Activated CD8-positive, alpha-beta T cell treated with anti-CD3 and anti-CD28 coated beads for 36 hours (primary cell): ENCODE results near the gene NMNAT3. TPM values are rescaled to one million over a fixed set of nuclear protein-coding genes. Genes with fewer than 3 reads are reported as not detected.
"Not testable (repeated sequence)": the region's sequence is repeated elsewhere in the genome, so short reads cannot be mapped to it uniquely, and the experiment has no call there.

Experiments
- ATAC-seq: fragments of 200-7000 bp; cut with Tn5 transposase; one replicate; pipeline ENCODE4 v1.10.0; 2021; ENCODE audit warnings: mild to moderate bottlenecking, moderate library complexity
- CTCF ChIA-PET: fragments of 350-600 bp; sonication (Branson Sonifier 250); formaldehyde crosslinking; loops from one replicate; lab custom pipeline; 2021; ENCODE audit warnings: antibody characterized with exemption; lab: Charles Lee
- POLR2A ChIA-PET: fragments of 350-600 bp; sonication (Branson Sonifier 250); formaldehyde crosslinking; loops from one replicate; lab custom pipeline; 2021; ENCODE audit warnings: antibody characterized with exemption; lab: Charles Lee
- DNase-seq: peaks from one replicate; pipeline ENCODE4 v3.0.0-alpha.2; 2020
- H3K27ac Mint-ChIP-seq: one replicate; pipeline ENCODE4 v1.8.0; 2021; ENCODE audit warnings: mild to moderate bottlenecking, mixed read lengths
- H3K27me3 Mint-ChIP-seq: one replicate; pipeline ENCODE4 v1.8.0; 2021; ENCODE audit warnings: mixed read lengths
- H3K36me3 Mint-ChIP-seq: one replicate; pipeline ENCODE4 v1.8.0; 2021; ENCODE audit warnings: low read depth, mixed read lengths
- H3K4me1 Mint-ChIP-seq: one replicate; pipeline ENCODE4 v1.8.0; 2021; ENCODE audit warnings: low read depth, mixed read lengths
- H3K4me3 Mint-ChIP-seq: one replicate; pipeline ENCODE4 v1.8.0; 2021; ENCODE audit warnings: mild to moderate bottlenecking, moderate library complexity, mixed read lengths
- H3K9me3 Mint-ChIP-seq: one replicate; pipeline ENCODE4 v1.8.0; 2021; ENCODE audit warnings: mixed read lengths
- intact Hi-C: fragments of 100-400 bp; cut with micrococcal nuclease; formaldehyde crosslinking; loops from one replicate; pipeline ENCODE4 v1.10.0; 2022
- total RNA-seq, 2 experiments: library from RNA; stranded (reverse); gene quantifications; one replicate each; pipeline ENCODE4 v1.2.3, GENCODE V29; 2021
- TF ChIP-seq, protein P1 (sequence below): fragments of 200-600 bp; IDR thresholded peaks from one replicate; pipeline ENCODE4 v1.8.0; 2022; ENCODE audit warnings: antibody characterized with exemption, mild to moderate bottlenecking

NMNAT3 gene
- total RNA-seq, 2 experiments from 2014 or later, result 4.3 to 4.5 TPM

- Mint-ChIP-seq H3K27ac (no peak overlapping the region), H3K36me3 (no peaks in the 10 kb centered on the region), H3K4me1 (no peaks in the 10 kb centered on the region), H3K9me3 (no peaks in the 10 kb centered on the region), H3K4me3 (no peak overlapping the region), H3K27me3 (no peaks in the 10 kb centered on the region)
- POLR2A ChIA-PET, result no interaction called here
- TF ChIP-seq, protein P1, sequence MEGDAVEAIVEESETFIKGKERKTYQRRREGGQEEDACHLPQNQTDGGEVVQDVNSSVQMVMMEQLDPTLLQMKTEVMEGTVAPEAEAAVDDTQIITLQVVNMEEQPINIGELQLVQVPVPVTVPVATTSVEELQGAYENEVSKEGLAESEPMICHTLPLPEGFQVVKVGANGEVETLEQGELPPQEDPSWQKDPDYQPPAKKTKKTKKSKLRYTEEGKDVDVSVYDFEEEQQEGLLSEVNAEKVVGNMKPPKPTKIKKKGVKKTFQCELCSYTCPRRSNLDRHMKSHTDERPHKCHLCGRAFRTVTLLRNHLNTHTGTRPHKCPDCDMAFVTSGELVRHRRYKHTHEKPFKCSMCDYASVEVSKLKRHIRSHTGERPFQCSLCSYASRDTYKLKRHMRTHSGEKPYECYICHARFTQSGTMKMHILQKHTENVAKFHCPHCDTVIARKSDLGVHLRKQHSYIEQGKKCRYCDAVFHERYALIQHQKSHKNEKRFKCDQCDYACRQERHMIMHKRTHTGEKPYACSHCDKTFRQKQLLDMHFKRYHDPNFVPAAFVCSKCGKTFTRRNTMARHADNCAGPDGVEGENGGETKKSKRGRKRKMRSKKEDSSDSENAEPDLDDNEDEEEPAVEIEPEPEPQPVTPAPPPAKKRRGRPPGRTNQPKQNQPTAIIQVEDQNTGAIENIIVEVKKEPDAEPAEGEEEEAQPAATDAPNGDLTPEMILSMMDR, result no peak
- DNase-seq (no peak), ATAC-seq (no peak)
- CTCF ChIA-PET, result no interaction called here
- intact Hi-C loops, result no loop called here
Observed at GRCh38 chr3:139608108-139608380, 69.7 kb downstream of the NMNAT3 start.

GRCh38 chr3:139607257-139608107, 70.3 kb downstream of the NMNAT3 start:
- TF ChIP-seq, protein P1, result no peak
- Mint-ChIP-seq H3K9me3 (no peaks in the 10 kb centered on the region), H3K4me1 (no peaks in the 10 kb centered on the region), H3K27ac (no peak overlapping the region), H3K4me3 (no peak overlapping the region), H3K27me3 (no peaks in the 10 kb centered on the region), H3K36me3 (no peaks in the 10 kb centered on the region)
- intact Hi-C loops, result no loop called here
- ATAC-seq (no peak), DNase-seq (no peak)
- CTCF ChIA-PET, result no interaction called here
- POLR2A ChIA-PET, result no interaction called here

- no peak for ATAC-seq
- H3K27ac Mint-ChIP-seq, result no peak overlapping the region
- no peaks in the 10 kb centered on the region for H3K36me3 Mint-ChIP-seq
- H3K4me1 Mint-ChIP-seq, result no peaks in the 10 kb centered on the region
- DNase-seq, result no peak
- H3K4me3 Mint-ChIP-seq, result no peak overlapping the region
- CTCF ChIA-PET, result no interaction called here
- intact Hi-C loops, result no loop called here
- POLR2A ChIA-PET, result no interaction called here
- H3K27me3 Mint-ChIP-seq, result no peaks in the 10 kb centered on the region
- no peaks in the 10 kb centered on the region for H3K9me3 Mint-ChIP-seq
- TF ChIP-seq, protein P1, result no peak
Observed at GRCh38 chr3:139602003-139602402, 75.8 kb downstream of the NMNAT3 start.

DNA sequence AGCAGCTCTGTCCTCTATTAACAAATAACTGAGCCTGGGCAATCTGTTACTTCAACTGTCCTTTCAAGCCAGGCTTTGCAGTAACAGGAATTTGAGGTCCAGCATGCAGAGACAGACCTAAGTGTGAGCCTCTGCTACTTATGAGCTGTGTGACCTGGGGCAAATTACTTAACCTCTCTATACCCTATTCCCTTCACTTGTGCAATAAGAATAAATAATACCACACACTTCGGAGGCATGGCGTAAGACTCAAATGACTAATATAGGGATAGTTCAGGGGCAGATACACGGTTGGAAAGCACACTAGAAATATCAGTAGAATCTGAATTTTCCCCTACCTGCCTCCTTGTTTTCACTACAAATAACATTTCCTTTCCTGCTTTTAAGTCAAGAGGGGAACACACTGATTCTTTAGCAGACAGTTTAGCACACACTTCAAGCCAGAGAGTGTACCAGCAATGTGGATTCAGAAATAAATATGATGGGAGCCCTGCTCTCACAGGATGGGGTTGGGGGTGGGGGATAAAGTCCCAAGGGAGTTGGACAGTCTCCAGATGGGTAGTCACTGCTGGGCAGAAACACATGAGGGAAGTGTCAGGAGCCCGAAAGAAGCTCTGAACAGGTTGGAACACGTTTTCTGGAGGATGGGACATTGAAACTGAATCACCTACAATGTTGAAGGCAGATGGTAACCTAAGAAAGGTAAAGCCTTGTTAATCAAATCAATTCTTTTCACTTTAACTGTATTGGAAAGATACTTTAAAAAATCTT, 76.4 kb downstream of the NMNAT3 start:
- intact Hi-C loops, result no loop called here
- Mint-ChIP-seq H3K27me3 (no peaks in the 10 kb centered on the region), H3K36me3 (no peaks in the 10 kb centered on the region), H3K9me3 (no peaks in the 10 kb centered on the region), H3K4me1 (no peaks in the 10 kb centered on the region), H3K4me3 (no peak overlapping the region), H3K27ac (no peak overlapping the region)
- POLR2A ChIA-PET, result no interaction called here
- ATAC-seq, result no peak
- CTCF ChIA-PET, result no interaction called here
- no peak for DNase-seq
- TF ChIP-seq, protein P1, result no peak

DNA sequence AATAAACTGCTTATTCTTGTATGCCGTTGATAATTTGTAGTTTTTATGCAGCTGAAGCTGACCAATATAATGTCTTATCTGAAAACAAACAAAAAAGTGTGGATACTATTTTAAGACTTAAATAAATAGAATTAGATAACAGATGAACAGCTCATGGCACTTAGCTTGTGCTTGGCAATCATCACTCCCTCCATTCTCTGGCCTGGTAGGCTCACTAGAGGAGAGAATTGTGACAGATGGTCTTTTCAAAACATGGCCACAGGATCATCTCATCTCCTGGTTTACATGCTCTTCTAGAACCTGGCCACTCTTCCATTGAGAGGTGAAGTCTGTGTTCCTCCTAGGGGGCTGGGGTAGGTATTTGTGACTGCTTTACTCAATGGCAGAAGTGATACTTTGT, 79.8 kb downstream of the NMNAT3 start:
- Mint-ChIP-seq H3K27me3 (no peaks in the 10 kb centered on the region), H3K4me3 (no peak overlapping the region), H3K9me3 (no peaks in the 10 kb centered on the region), H3K4me1 (no peaks in the 10 kb centered on the region), H3K36me3 (no peaks in the 10 kb centered on the region), H3K27ac (no peak overlapping the region)
- DNase-seq (no peak), ATAC-seq (no peak)
- POLR2A ChIA-PET, result no interaction called here
- CTCF ChIA-PET, result no interaction called here
- TF ChIP-seq, protein P1, result no peak
- intact Hi-C loops, result no loop called here

GRCh38 chr3:139591186-139591585, 86.6 kb downstream of the NMNAT3 start:
- POLR2A ChIA-PET, H3K27me3 Mint-ChIP-seq, DNase-seq, H3K36me3 Mint-ChIP-seq, H3K9me3 Mint-ChIP-seq, ATAC-seq, CTCF ChIA-PET, H3K4me3 Mint-ChIP-seq, intact Hi-C loops, H3K27ac Mint-ChIP-seq, H3K4me1 Mint-ChIP-seq: not testable (repeated sequence)
